Measurements from ENCODE around the gene ANKRA2. TPM values are rescaled to one million over a fixed set of nuclear protein-coding genes. Genes with fewer than 3 reads are reported as not detected.

Gene ANKRA2
- total and polyA plus RNA-seq, 9 donors = 22.3 to 44.2 (median 25.5) TPM

DNA sequence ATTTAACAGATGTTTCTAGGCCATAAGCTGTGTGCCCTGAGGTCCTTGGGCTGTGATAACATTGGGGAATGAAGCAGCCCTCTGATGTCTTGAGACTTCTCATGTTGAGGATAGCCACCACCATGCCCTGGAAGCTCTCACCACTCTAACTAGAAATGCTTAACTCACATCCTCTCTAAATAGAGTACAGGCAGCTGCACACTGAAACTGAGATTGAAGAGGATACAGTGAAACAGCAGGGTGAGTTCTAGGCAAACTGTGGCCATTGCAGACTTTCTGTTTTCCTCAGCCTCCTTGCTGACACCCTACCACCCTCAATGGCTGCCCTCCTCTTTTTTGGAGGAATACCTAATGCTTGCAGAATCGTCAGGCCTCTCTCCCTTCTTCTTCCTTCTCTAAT is 22.5 kb upstream of the ANKRA2 start:
- peaks cover 3% of the 10 kb centered on the region for H3K4me1 ChIP-seq (ENCODE audit: insufficient read depth)
- H3K4me3 ChIP-seq = no peak overlapping the region
- TF ChIP-seq, protein P1, sequence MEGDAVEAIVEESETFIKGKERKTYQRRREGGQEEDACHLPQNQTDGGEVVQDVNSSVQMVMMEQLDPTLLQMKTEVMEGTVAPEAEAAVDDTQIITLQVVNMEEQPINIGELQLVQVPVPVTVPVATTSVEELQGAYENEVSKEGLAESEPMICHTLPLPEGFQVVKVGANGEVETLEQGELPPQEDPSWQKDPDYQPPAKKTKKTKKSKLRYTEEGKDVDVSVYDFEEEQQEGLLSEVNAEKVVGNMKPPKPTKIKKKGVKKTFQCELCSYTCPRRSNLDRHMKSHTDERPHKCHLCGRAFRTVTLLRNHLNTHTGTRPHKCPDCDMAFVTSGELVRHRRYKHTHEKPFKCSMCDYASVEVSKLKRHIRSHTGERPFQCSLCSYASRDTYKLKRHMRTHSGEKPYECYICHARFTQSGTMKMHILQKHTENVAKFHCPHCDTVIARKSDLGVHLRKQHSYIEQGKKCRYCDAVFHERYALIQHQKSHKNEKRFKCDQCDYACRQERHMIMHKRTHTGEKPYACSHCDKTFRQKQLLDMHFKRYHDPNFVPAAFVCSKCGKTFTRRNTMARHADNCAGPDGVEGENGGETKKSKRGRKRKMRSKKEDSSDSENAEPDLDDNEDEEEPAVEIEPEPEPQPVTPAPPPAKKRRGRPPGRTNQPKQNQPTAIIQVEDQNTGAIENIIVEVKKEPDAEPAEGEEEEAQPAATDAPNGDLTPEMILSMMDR (IDR thresholded peaks at IDR 0.05) = no peak
- no peak for TF ChIP-seq POLR2A (IDR thresholded peaks at IDR 0.05)
- TF ChIP-seq EP300 (IDR thresholded peaks at IDR 0.05) = no peak
- intact Hi-C loops (cut with DNase I) = loop anchor here in 1 of 4 donors (5.0 kb wide), 1 partner anchor 204 kb away; no protein-coding TSS in a partner anchor
- no peaks in the 10 kb centered on the region for H3K9me3 ChIP-seq
- no peaks in the 10 kb centered on the region for H3K36me3 ChIP-seq
- no peaks in the 10 kb centered on the region for H3K27me3 ChIP-seq
- no peak for DNase-seq
- H3K27ac ChIP-seq = no peak overlapping the region
- 39 to 59% (median 44%) methylated on average over 1 of the region's 1 CpG for WGBS, 3 donors

DNA sequence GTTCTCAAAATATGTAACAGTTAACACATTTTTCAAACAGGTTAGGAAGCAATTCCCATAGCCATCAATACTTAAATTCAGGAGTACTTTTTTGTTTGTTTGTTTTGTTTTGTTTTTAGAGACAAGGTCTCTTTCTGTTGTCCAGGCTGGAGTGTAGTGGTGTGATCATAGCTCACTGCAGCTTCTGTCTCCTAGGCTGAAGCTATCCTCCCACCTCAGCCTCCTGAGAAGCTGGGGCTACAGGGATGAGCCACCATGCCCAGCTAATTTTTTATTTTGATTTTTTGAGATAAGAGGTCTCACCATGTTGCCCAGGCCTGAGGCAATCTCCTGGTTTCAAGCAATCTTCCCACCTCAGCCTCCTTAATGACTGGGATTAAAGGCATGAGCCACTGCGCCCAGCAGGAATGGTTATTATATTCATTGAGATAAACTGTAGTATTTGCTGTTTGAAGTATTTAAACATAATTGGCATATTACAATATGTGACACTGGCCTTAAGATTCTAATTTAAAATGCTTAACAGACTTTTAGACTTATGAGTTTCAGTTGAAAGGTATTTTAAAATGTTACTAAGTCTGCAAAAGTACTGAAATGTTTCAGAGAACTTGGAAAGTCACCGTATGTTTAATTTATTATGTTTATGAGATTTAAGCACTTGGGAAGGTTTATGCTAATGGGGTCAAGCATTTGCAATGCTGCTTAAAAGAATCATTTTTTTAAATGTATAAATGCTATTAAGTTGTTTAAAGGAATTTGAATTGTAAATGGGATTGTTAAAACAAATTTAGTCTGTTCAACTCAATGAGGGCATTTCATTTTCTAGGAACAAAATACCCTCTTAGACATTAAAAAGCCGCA is 17.1 kb upstream of the ANKRA2 start:
- Histone ChIP-seq H3K36me3 (no peaks in the 10 kb centered on the region), H3K9me3 (no peaks in the 10 kb centered on the region), H3K27me3 (no peaks in the 10 kb centered on the region), H3K27ac (no peak overlapping the region), H3K4me1 (ENCODE audit: insufficient read depth) (no peaks in the 10 kb centered on the region), H3K4me3 (no peak overlapping the region)
- no peak for DNase-seq
- intact Hi-C loops (cut with DNase I) = no loop called here
- TF ChIP-seq POLR2A (IDR thresholded peaks at IDR 0.05) (no peak), EP300 (IDR thresholded peaks at IDR 0.05) (no peak)
- TF ChIP-seq, protein P1 (IDR thresholded peaks at IDR 0.05) = no peak
- WGBS, 3 donors = 64 to 94% (median 65%) methylated on average over 3 of the region's 3 CpGs

DNA sequence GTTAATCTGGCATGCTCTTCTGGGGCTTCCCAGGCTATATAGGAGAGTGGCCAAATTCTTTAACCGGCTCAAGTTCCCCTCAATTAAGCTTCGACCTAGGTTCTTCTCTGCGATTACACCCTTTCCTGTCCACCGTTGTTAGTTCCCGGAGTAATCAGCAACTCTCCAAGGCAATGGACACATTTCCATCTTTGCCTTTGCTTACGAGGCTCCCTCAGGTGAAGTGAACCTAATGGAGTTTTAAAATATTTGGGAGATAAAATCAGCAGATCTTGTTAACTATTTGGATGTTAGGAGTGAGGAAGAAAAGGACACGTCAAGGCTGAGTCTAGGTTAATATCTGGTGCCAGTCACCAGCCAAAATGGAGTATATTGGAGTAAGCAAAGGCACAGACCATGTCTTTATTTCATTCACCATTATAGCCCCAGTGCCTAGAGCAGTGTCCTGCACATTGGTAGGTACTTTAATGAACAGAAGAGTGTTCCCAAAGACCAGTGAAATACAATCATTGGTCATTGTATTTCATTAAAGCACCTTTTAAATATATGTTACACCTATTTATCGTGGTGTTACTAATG is 619 bp upstream of the ANKRA2 start:
- no peak for DNase-seq
- Histone ChIP-seq H3K27ac (peak overlapping the region in 1 of 2 donors; percentile 89), H3K4me1 (ENCODE audit: insufficient read depth) (peaks cover 5% of the 10 kb centered on the region), H3K36me3 (no peaks in the 10 kb centered on the region), H3K27me3 (no peaks in the 10 kb centered on the region), H3K9me3 (no peaks in the 10 kb centered on the region), H3K4me3 (peak overlapping the region; percentile 63)
- intact Hi-C loops (cut with DNase I) = no loop called here
- TF ChIP-seq EP300 (IDR thresholded peaks at IDR 0.05) (no peak), POLR2A (IDR thresholded peaks at IDR 0.05) (no peak)
- TF ChIP-seq, protein P1 (IDR thresholded peaks at IDR 0.05) = no peak
- 2 to 5% (median 4%) methylated on average over 8 of the region's 8 CpGs for WGBS, 3 donors

GRCh38 chr5:73564675-73565074 is 764 bp downstream of the ANKRA2 start:
- H3K27ac ChIP-seq = peak overlapping the region; percentile 65 to 89
- H3K27me3 ChIP-seq = no peaks in the 10 kb centered on the region
- peaks cover 5% of the 10 kb centered on the region for H3K4me1 ChIP-seq (ENCODE audit: insufficient read depth)
- DNase-seq = peak in 1 of 5 donors; percentile 33
- 1% methylated on average over 9 of the region's 9 CpGs for WGBS, 3 donors
- intact Hi-C loops (cut with DNase I) = no loop called here
- TF ChIP-seq POLR2A (IDR thresholded peaks at IDR 0.05) (no peak), EP300 (IDR thresholded peaks at IDR 0.05) (no peak)
- TF ChIP-seq, protein P1 (IDR thresholded peaks at IDR 0.05) = no peak
- H3K4me3 ChIP-seq = peak overlapping the region; percentile 63
- H3K9me3 ChIP-seq = no peaks in the 10 kb centered on the region
- no peaks in the 10 kb centered on the region for H3K36me3 ChIP-seq

Data from ovary (tissue), 9 donors.